GM18517 (cell line): ENCODE results near the gene ZNF423.

ENCODE experiments used
- ATAC-seq: cut with Tn5 transposase; IDR thresholded peaks from one replicate; pipeline ENCODE4 v1.9.1; 2021; ENCODE audit warnings: mild to moderate bottlenecking, moderate library complexity; ENCODE audit not compliant: unreplicated experiment

The ZNF423 gene

GRCh38 chr16:49454426-49455180, 401.3 kb downstream of the ZNF423 start:
- no peak for ATAC-seq

DNA sequence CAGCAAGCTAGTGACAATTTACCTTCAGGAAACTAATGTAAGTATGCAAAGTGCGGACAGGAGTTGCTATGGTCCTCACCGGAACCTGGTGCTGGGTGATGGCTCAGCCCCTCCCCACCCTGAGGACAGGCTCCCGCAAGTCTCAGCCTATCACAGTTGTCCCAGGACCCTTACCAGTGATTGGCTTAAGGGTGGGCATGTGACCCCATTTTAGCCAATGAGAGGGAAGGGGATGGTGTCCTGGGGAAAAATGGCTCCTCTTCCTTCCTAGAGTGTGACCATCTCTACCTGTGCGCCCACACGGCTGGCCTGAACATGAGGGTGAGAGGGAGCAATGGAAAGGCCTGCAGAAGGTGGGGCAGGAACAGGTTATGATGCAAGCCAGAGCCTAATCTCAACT, 401.9 kb downstream of the ZNF423 start:
- no peak for ATAC-seq

DNA sequence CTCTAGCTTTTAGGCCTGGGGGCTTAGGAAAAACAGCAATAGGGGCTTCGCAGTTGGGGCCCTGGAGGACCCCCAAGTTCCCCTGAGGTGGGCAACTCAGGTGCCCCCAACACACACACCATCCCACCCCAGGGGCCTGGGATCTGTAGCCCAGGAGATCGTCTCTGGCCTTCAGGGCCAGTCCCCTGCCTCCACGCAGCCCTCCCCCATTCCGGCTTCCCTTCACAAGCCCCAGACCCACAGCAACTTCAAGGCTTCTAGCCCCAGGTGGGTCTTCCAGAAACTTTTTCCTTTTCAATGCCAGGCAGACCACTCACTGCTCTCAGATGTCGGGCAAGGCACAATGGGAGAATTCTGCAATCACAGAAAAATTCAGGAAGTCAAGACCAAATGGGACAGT, 402.9 kb downstream of the ZNF423 start:
- no peak for ATAC-seq

- ATAC-seq = no peak
Observed at GRCh38 chr16:49452578-49452977, 403.3 kb downstream of the ZNF423 start.

GRCh38 chr16:49452108-49452507, 403.8 kb downstream of the ZNF423 start:
- ATAC-seq = no peak

- no peak for ATAC-seq
Observed at GRCh38 chr16:49446805-49447204, 409.1 kb downstream of the ZNF423 start.

GRCh38 chr16:49443576-49443975, 412.3 kb downstream of the ZNF423 start:
- no peak for ATAC-seq

DNA sequence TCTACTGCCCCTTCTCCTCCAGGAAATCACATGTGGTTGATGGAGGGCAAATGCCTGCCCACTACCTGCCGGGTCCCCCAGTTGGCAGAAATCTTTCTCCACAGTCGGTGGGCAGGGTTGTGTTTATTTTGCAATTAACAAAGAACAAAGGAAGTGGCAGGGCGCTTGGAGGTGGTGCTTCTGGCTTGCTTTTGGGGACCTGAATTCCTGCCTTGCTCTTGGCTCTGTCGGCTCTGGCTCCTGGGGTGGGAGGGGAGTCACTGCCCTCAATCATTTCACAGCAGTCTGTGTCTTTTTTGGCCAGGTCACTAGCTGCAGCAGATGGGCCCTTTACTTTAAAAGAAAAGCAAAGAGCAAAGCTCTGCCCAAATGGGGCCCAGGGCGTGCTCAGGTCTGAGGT, 413.1 kb downstream of the ZNF423 start:
- no peak for ATAC-seq

DNA sequence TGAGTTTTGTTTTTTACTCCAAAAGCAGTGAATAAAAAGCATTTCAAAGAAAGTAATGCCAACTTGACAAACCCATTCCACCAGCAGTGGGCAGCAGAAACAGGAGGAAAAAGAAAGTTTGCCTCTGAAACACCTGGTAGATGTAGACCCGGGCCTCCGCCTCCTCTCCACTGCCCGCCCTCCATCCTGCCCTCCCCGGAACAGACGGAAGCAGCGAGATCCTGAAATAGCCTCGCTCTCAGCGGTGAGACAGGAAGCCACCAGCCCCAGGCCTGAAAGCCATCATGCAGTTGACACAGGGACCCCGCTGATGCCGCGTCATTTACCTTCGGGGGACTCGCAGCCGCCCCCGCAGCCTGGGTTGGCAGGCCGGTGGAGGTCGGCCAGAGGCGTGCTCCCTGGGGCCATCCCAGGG, 414.5 kb downstream of the ZNF423 start:
- ATAC-seq = peak; percentile 97

DNA sequence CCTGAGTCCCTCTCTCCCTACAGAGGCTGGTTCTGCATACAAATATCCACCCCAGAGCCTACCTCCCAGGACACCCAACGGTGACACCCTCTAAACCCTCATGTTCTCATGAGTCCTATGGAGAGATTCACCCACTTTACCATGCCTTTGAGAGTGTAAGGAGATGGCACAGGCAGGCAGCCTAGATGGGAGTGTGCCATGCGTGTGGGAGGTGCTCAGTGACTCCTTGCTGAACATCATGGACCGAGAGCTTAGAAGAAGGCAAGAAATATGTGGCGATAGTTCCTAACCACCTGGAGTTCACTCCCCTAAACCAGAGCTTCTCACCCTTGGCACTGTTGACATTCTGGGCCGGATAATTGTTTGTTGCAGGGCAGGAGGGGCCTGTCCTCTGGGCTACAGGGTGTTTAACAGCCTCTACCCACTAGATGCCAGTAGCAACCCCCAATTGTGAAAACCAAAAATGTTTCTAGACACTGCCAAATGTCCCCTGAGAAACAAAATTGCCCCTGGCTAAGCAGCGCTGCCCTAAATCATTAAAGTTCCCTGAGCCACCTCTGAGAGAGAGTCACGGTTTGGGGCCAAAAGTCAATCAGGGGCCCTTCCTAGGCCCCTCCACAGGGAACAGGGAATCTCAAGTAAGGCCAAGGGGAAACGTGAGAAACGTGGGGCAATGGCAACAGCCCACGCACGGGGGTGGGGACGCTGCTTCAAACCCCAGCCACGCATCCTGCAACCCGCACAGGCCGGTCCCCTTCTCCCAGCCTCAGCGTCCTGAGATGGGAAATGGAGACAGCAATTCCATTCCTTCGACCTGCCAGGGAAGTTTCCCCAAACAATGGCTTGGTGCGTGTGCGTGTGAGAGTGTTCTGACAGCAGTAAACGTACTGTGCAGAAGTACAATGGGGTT, 415.5 kb downstream of the ZNF423 start:
- ATAC-seq = no peak

DNA sequence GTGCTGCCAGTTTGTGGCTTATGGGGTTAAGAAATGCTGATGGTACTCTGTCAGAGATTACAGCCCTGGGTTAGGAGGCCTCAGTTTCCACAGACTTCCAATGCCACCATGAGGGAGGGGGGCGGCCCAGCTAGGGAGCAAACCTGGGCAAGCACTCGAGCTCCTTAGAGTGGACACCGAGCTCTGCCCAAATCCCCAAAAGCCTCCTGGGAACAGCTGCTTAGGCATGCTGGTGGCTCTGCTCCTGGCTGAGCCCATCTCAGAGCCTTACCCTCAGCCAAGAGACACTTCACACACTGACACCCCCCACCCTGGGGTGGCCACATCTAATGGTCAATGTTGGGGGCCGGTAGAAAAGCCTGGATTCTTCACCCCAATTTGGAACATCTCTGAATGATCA, 416.2 kb downstream of the ZNF423 start:
- no peak for ATAC-seq

GRCh38 chr16:49439050-49439449, 416.9 kb downstream of the ZNF423 start:
- ATAC-seq = no peak
